Measurements from ENCODE around the gene TDRD3.
"Not testable (repeated sequence)": the region's sequence is repeated elsewhere in the genome, so short reads cannot be mapped to it uniquely, and the experiment has no call there.

- TF ChIP-seq POLR2AphosphoS5, SPI1, POLR2A (IDR thresholded peaks at IDR 0.05; ENCODE audit: low read depth, low read length): not testable (repeated sequence)
These were observed 10.8 kb downstream of the TDRD3 start for GRCh38 chr13:60407852-60408251.
